Stimulated activated CD4-positive, alpha-beta T cell treated with anti-CD3 and anti-CD28 coated beads, TNF-alpha, amount 100 ng/mL, for 24 hours (primary cell): ENCODE results near the gene FNBP1.

ENCODE experiments used
- DNase-seq, 3 experiments: peaks; one replicate each; pipeline ENCODE4 v3.0.0-alpha.2; 2020; ENCODE audit warnings: low read depth in 3 of 3

The FNBP1 gene

DNA sequence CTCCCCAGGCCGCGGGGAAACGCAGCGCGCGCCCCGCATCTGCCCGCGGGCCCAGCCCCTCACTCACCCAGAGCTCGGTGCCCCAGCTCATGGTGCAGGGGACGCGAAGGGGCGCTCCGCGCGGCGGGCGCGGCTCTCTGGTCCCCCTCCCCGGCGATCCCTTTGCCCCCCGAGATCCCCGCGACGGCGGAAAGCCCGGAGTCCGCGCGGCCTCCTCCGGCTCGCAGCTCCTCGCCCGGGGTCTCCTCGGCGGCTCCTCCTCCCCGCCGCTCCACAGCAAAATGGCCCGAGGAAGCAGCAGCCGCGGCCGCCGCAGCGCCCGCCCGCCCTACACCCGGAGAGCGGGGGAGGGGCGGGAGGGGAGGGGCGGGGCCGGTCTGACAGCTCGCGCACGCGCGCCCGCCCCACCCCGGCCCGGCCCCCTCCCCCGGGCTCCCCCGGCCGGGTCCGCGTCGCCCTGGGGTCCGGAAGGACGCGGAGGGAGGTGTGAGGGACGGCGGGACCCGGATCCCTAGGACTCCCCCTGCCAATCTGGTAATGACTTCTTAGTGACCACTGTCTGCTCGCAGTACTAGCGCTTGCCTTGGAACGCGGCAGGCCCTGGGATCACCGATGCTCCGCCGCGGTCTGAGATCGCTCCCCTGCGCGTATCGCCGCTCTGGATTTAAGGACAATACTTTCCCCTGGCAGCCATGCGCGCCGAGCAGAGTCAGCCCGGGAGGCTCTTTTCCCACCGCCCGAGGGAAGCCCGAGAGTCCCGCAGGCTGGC, at the start of gene FNBP1:
Gene FNBP1 (minus strand): TSS at position 305 of the 769 bp plus-strand sequence. CDS start 214 bp downstream, at position 91.
- peak; percentile 58 to 81 (median 64) for DNase-seq

DNA sequence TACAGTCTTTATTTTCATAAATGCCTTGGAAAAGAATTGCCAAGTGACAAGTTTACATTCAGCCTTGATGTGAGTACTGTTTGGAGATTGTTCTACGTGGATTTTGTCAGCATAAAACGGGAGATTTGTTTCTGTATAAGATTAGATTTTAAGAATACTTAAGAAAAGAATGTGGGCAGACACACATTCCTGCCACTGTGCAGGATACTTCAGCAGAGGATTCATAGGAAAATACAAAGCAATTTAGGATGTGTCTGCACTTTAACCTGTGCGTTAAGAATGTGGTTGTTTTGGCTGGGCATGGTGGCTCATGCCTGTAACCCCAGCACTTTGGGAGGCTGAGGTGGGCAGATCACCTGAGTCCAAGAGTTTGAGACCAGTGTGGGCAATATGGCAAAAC, 47.9 kb upstream of the FNBP1 start:
- no peak for DNase-seq

DNA sequence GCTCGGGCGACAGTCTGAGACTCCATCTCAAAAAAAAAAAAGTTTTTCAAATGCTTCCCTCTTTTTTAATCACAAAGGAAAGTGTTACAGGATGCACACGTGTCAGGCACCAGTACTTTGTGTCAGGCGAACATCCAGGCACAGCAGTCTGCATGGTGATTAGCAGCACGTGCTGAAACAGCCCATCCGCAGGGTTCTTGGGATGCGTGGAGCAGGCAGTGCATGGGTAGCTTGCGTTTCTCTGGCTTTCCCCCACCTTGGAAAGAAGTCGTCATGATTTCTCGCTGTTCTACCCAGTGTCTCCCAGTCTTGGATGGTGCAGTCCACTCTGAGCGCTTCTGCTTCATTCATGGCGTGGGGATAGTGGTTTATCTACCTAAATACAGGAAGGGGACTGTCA, 46.2 kb upstream of the FNBP1 start:
- DNase-seq: no peak

DNA sequence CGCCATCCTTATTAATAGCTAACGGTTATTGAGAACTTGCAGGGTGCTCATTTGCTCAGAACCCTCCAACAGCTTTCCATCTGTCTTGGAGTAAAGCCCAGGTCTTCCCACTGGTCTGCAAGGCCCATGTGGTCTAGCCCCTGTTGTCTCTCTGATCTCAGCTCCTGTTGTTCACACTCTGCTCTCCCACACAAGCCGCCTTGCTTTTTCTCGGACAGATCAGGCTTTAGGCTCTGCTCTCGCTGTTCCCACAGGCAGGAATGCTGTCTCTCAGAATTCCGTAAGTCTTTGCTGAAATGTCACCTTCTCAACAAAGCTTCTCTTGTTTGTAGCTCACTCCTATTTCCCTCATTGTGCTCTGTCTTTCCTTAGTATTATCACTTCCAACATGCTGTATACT, 45.1 kb upstream of the FNBP1 start:
- no peak for DNase-seq

DNA sequence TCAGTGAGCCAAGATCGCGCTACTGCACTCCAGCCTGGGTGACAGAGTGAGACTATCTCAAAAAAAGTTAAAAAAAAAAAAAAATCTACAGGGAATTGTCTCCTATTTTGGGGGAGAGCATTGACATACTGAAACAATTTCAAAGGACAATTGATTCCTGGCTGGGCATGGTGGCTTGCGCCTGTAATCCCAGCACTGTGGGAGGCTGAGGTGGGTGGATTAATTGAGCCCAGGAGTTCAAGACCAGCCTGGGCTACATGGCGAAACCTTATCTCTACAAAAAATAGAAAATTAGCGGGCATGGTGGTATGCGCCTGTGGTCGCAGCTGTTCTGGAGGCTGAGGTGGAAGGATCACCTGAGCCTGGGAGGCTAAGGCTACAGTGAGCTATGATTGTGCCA, 41.3 kb upstream of the FNBP1 start:
- no peak for DNase-seq

DNA sequence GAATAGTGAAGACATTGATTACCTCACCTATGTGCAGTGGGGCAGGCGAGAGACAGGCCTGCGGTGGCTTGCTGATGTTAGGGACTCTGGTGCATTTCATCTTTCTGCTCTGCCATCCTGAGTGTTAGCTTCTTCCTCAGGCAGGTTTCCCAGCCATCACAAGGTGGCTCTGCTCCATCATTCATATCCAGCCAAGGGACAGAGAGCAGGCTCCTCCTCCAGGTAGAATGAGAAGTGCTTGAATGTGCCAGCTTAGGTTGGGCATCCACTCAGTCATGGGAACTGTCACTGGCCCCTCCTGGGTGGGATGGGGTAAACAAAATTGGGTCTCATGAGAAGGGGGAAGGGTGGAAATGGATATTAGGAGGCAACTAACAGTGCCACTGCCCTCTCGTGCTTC, 35.6 kb upstream of the FNBP1 start:
- no peak for DNase-seq

DNA sequence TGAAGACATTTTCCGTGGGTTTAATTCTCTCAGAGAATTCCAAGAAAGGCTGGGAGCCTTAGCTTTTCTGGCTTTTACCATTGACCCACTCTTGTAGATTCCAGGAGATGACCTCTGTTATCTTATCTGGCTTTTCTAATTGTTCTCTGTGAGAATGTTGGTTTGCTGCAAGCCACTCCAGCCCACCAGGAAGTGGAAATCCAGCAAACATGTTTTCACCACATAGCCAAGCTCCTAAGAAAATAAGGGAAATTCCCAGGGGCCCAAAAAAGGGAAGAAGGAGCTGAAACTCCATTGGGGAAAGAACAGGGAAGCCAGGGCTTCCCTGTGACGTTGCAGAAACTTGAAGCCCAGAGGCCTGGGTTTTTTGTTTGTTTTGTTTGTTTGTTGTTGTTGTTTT, 30.4 kb upstream of the FNBP1 start:
- no peak for DNase-seq

DNA sequence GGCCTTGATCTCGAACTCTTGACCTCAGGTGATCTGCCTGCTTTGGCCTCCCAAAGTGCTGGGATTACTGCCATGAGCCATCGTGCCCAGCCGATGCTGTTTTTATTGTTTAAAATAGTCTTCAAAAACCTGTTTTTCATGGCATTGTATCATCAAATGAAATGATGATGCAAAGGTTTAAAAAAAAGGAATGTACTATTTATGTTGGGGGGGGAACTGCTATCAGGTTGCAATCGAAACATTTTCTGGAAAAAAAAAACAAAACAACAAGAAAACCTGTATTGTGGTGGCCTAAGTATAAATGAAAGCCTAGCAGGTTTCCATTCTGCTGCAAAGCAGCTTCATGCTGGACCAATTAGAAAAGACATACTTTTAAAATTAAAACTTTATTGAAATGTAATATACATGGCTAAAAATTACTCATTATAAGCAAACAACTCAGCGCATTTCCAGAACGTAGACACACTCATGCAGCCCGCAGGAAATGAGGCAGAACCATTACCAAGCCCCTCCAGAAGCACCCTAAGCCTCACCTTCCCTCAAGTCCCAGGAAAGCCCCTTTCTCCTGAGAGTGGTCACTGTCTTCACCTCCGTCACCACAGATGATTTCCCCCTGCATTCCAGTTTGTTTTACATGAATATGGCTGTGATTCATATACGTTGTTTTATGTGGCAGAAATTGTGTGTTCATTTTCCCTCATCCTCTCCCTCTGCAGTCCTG, 29.7 kb upstream of the FNBP1 start:
- no peak for DNase-seq

DNA sequence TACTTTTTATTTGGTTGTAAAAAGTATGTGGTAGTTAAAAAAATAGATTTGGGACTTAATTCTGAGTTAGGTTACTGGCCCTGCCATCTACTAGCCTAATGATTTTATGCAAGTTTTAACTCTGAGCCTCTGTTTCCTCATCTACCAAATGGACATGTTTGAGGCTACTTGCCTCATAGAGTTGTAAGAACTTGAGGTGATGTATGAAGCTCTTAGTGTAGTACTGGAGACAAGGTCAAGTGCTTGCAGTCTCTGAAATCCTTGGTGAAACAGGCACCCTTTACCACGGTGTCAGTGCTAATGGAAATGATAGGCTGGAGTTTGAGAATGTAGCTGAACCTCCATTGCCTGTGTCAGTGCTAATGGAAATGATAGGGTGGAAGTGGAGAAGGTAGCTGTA, 26.1 kb upstream of the FNBP1 start:
- DNase-seq: no peak

DNA sequence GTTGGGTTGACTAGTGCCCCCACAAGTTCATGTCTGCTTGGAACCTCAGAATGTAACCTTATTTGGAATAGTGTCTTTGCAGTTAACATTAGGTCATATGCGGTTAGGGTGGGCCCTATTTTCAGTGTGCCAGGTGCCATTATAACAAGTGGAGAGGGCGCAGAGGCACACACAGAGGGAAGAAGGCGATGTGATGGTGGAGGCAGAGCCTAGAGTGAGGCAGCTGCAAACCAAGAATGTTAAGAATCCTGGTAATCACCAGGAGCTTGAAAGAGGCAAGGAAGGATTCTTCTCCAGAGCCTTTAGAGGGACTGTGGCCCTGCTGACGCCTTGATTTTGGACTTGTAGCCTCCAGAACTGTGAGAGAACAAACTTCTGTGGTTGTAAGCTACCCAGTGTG, 21.6 kb upstream of the FNBP1 start:
- no peak for DNase-seq

DNA sequence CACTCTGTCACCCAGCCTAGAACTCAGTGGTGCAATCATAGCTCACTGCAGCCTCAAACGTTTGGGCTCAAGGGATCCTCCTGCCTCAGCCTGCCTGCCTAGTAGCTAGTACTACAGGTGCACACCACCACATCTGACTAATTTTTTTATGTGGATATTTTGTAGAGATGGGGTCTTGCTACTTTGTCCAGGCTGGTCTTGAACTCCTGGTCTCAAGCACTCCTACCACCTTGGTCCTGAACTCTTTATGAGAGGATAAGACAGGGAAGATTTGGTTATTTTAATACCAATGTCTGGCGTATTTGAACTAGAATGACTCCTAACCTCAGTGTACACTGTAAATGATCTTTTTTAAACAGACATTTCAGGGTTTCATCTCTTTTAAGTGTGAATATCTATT, 19.8 kb upstream of the FNBP1 start:
- DNase-seq: no peak

DNA sequence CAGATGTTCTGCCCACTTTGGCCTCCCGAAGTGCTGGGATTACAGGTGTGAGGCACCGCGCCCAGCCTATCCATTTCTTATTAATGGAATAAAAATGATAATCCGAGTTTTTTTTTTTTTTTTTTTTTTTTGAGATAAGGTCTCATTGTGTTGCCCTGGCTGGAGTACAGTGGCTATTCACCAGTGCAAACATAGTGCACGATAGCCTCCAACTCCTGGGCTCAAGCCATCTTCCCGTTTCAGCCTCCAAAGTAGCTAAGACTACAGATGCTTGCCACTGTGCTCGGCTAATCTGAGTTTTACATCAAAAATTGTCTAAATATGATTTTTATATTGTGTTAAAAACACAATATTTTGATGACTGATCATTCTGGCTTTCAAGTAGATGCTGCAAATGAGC, 17.3 kb upstream of the FNBP1 start:
- DNase-seq: no peak

DNA sequence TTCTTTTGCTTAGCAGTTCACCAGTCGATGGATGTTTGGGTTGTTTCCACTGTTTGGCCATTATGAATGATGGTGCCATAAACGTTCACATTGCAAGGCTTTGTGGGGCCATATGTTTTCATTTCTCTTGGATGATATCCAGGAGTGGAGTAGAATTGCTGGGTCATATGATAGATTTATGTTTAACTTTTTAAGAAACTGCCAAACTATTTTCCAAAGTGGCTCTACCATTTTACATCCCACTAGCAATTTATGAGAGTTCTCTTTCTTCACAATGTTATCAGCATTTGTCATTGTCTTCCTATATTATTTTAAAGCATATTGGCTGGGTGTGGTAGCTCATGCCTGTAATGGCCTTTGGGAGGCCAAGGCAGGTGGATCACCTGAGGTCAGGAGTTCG, 15.9 kb upstream of the FNBP1 start:
- DNase-seq: no peak

DNA sequence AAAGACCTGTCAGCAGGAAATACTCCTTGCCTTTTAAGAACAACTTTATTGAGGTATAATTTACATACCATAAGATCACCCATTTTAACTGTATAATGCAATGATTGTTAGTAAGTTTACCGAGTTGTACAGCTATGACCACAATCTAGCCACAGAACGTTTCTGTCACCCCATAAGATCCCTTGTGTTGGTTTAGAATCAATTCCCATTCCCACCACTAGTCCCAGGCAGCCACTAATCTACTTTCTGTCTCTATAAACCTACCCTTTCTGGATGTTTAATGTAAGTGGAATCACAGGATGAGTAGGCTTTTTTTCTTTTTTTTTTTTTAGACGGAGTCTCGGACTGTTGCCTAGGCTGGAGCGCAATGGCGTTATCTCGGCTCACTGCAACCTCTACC, 15.2 kb upstream of the FNBP1 start:
- DNase-seq: no peak

DNA sequence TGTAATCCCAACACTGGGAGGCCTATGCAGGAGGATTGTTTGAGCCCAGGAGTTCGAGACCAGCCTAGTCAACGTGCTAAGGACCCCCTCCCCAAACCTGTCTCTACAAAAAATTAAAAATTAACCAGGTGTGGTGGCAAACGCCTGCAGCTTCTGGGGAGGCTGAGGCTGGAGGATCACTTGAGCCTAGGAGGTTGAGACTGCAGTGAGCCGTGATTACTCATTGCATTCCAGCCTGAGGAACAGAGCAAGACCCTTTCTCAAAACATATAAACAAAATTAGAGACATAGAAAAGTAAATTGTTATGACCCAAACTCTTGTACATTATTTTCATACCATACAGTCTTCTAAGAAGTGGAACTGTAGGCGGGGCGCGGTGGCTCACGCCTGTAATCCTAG, 11.8 kb upstream of the FNBP1 start:
- no peak for DNase-seq

DNA sequence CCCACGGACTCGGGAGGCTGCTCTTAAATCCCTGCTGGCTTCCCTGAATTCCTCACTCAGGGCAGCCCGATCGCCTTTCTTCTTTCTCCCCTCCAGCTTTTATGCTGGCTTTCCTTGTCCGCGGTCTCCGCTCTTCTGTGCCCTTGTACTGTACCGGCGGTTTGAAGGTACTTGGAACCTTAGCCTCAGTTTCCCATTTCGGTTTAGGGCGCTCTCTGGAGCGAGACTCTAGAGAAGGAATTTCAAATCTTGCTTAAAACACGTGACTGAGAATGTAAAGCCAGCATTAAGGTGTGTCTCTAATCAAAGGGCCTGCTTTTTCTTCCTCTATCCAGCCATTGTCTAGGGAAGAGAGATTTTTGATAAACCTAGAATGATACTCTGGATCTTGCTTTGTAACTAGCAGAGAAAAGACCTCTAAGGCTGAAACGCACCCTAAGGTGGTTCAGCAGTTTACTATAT, 11.4 kb upstream of the FNBP1 start:
- DNase-seq: no peak

DNA sequence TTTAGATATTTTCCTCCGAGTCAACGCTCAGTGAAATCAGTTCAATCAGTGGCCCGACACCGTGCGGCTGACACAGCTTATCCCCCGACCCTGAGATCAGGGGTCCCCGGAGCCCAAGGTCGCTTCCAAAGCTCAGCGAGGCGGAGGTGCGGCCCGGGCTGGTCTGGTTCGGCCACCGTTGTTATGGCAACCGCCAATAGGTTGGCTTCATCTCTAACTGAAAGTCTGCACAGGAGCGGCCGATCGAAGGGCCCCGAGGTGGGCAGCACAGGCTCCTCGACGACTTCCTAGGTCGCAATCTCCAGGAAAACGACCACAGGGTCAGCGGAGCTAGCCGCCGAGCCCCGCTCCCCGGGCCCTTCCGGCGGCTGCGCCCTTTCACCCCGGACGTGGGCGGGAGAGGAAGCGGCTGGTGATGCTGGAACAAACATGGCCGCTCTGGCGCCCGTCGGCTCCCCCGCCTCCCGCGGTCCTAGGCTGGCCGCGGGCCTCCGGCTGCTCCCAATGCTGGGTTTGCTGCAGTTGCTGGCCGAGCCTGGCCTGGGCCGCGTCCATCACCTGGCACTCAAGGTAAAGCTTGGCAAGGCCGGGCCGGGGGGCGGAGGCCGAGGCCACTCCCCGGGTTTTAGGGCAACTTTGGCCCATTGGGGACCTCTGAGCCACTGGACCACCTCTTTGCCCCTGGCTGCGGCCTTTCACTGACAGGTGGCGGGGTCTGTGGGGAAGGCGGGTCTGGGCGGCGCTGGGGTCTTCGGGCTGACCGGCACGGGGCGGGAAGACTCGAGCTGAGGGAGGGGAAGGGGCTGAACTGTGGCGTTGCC, 10.7 kb upstream of the FNBP1 start, which contains the start of gene GPR107:
Gene GPR107 (plus strand): TSS at position 403 of the 821 bp plus-strand sequence. CDS start 27 bp downstream, at position 430.
- DNase-seq: peak; percentile 59 to 80 (median 62)

DNA sequence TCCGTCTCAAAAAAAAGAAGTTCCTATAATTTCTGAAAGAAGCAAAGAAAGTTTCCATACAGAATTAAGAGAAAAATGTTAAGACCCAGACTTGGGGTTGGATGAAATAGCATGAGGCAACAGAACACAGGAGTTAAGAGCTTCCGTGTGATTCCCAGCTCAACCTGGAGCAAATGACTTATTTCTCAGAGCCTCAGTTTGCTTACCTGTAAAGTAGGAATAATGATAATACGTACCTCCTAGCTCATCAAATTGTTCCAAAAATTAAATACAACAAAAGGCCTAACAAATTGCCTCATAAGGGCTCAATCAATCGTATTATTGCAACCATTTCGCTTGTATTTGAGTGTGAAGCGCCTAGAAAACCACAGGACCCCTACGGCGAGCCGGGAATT, 10.1 kb upstream of the FNBP1 start:
- no peak for DNase-seq

DNA sequence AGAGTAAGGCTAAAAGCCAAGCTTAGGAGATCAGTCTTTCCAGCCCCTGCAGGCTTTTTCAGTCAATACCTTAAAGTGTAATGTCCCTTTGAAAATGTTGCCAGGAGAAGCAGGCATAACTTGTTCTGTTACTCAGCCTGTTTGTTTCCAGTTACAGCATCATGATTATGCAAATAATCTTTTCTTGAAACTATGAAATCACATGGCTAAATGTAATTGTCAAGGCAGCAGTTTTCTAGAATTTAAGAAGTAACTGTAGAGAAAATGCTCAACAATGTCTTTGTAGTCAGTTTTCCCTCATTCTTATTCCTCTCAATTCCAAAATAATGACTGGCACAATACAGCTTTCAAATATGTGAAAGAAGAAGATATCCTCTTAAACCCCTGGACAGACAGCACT, 8.9 kb upstream of the FNBP1 start:
- DNase-seq: no peak

DNA sequence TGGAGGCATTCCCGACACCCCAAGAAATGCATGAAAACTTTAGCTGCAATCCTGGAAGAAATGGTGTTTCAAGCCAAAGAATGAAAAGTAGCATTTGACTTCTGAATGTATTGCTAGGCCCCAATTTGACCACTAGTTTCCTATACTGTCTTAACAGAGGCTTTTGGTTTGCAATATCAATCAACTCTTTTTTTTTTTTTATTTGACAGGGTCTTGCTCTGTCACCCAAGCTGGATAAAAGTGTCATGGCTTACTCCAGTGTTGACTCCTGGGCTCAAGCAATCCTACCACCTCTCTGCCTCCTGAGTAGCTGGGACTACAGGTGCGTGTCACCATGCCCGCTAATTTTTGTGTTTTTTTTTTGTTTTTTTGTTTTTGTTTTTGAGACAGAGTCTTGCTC, 7.5 kb upstream of the FNBP1 start:
- no peak for DNase-seq

DNA sequence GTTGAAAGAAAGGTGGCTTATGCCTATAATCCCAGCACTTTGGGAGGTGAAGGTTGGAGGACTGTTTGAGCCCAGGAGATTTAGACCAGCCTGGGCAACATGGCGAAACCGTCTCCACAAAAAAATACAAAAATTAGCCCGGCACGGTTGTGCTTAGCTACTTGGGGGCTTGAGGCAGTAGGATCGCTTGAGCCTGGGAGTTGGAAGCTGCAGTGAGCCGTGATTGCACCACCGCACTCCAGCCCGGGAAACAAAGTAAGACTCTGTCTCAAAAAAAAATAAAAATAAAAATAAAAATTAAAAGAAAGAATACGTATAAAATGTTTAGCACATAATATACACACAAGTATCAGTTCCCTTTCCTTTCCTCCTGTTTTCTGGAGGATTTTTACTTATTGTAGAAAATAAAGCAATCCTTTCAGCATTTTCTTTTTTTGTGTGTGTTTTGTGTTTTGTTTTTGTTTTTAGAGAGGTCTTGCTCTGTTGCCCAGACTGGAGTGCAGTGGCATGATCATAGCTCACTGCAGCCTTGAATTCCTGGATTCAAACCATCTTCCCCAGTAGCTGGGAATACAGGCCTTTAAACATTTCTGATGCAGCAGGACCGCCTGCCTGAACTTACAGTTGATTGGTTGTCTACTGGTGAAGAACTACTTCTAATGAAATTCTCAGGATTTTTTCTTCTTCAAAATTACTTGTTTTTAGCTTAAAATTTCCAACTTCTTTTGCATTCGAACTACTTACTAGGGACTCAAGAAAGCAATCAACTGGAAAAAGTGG, 6.6 kb upstream of the FNBP1 start:
- no peak for DNase-seq
